Vagina (tissue), 2 donors: Measurements from ENCODE around the gene CD8B2.

ENCODE experiments used
- POLR2A ChIP-seq, 2 donors: fragments of 450-650 bp; IDR thresholded peaks; one replicate each; pipeline ENCODE4 v1.6.1; 2017; ENCODE audit warnings: antibody characterized with exemption in 2 of 2, mild to moderate bottlenecking in 2 of 2, moderate library complexity in 2 of 2
- POLR2AphosphoS5 ChIP-seq, 2 donors: sonication (generic); formaldehyde crosslinking; IDR thresholded peaks; one replicate each; pipeline ENCODE4 v1.9.0; 2017; ENCODE audit warnings: antibody characterized with exemption in 2 of 2, mild to moderate bottlenecking in 2 of 2, low read depth in 1 of 2; ENCODE audit not compliant: insufficient read depth in 1 of 2
- TF ChIP-seq, protein P1 (sequence below), 3 experiments: fragments of 450-650 bp in 2 of 3; fragments of 200-600 bp in 1 of 3; sonication (generic) in 1 of 3; IDR thresholded peaks; one replicate each; pipeline ENCODE4 v1.5.1; 2017 to 2019; ENCODE audit warnings: antibody characterized with exemption in 3 of 3, mild to moderate bottlenecking in 2 of 3, moderate library complexity in 2 of 3

DNA sequence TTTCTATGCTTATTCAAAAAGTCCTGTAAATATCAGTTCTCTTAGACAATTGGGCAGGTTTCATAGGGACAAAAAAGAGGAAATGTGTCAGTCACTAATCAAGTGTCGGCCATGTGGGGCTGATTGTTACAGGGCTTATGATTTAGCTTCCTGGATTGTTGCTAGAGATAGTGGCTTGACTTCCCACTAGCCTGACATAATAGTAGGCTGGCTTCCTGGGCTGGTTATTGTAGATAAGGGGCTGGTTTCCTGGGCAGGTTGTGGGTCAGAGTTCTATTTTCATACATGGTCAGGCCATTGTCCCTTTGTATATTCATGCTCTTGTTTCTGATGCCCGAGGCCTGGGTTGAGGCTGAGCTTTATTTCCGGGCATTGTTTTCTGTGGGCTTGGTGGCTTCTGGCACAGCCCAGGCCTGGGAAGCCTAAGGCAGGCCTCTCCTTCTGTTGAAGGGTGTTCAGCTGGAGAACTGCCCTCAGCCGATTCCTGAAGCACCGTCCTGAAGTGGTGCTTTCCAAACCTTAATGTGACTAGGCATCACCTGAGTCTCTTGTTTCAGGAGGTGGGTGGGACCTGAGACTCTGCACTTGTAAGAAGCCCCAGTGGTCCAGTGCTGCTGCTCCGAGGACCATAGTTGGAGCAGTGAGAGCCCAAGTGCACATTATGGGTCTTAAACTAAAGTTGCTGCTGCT, 37.0 kb downstream of the CD8B2 start:
- TF ChIP-seq, protein P1, sequence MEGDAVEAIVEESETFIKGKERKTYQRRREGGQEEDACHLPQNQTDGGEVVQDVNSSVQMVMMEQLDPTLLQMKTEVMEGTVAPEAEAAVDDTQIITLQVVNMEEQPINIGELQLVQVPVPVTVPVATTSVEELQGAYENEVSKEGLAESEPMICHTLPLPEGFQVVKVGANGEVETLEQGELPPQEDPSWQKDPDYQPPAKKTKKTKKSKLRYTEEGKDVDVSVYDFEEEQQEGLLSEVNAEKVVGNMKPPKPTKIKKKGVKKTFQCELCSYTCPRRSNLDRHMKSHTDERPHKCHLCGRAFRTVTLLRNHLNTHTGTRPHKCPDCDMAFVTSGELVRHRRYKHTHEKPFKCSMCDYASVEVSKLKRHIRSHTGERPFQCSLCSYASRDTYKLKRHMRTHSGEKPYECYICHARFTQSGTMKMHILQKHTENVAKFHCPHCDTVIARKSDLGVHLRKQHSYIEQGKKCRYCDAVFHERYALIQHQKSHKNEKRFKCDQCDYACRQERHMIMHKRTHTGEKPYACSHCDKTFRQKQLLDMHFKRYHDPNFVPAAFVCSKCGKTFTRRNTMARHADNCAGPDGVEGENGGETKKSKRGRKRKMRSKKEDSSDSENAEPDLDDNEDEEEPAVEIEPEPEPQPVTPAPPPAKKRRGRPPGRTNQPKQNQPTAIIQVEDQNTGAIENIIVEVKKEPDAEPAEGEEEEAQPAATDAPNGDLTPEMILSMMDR (IDR thresholded peaks at IDR 0.05), result no peak
- no peak for TF ChIP-seq POLR2A (IDR thresholded peaks at IDR 0.05)
- no peak for TF ChIP-seq POLR2AphosphoS5 (IDR thresholded peaks at IDR 0.05; ENCODE audit: insufficient read depth in 1 of 2, low read depth in 1 of 2)
